GM19193 (cell line): Measurements from ENCODE around the gene ACTL6A.

ENCODE experiments used
- POLR2A ChIP-seq: IDR thresholded peaks from 4 replicates; pipeline ENCODE4 v1.6.1; 2011; ENCODE audit not compliant: insufficient read depth, insufficient read length; ENCODE audit errors: extremely low read depth

Gene ACTL6A

DNA sequence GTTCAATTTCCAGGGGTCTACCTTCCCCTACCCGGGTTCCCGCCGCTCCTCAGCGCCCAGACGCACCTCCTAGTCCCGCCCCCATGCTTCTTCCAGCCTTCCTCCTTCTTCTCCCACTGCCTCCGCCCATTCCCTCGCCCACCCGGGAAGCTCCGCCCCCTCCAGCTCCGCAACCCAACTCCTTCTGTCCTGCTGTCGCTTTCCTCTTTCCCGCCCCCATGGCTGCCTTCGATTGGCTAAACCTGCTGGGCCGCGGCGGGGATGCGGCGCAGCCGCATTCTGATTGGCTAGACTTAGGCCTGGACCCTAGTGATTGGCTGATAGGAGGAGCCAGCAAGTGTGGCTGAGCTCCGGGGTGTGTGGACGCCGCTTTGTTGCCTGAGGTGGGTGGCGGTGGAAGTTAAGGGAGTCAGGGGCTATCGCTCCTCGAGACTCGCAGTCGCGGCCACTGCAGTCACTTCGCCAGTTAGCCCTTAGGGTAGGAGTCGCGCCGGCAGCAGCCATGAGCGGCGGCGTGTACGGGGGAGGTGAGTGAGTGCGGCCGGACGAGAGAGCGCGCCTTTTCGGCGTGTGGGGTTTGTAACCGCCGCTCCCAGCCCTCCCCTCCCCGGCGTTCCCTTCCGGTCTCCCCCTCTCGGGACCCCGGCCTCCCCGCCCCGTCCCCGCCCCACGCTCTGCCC lies at the start of gene ACTL6A:
TSS of gene ACTL6A (plus strand) at position 336 of the 680 bp plus-strand sequence. CDS start at position 503, 167 bp downstream.
- TF ChIP-seq POLR2A, result peak; percentile 88

GRCh38 chr3:179513862-179514261 lies 48.9 kb upstream of the ACTL6A start:
- TF ChIP-seq POLR2A, result no peak

- TF ChIP-seq POLR2A, result no peak
These were observed 36.2 kb upstream of the ACTL6A start for GRCh38 chr3:179526482-179526881.

DNA sequence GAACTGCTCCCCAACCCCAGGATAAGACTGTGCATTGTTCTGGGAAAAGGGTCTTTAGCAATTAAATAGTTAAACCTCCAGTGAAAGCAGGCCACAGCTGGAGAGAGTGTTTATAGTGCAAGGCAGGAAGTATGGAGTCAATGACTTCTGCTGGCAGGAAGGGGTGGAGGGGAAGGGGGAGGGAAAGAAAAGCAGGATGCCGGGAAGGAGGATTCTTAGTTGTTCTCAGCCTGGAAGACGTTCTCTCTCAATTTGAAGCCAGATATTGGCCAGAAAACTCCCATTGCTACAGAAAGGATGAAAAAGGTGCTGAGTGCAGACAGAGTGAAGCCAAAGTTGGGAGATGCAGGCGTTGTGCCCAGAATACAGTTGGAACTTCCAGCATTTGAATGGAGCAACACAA lies 35.7 kb upstream of the ACTL6A start:
- no peak for TF ChIP-seq POLR2A

DNA sequence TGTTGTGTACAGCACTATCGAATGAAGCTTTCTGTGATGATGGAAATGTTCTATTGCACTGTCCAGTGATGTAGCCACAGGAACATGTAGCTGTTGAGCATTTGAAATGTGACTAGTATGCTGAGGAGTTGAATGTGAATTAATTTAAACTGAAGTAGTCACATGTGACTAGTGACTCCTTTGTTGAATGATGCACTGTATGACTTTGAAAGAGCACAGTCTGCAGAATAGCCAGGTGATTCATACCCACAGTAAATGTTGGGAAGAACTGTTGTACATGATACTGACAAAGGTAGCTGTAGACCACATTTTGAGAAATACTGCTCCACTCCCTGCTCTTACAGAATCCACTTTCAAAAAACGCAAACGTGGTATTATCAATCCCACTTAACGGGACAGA lies 34.0 kb upstream of the ACTL6A start:
- TF ChIP-seq POLR2A, result no peak

GRCh38 chr3:179531576-179531975 lies 31.1 kb upstream of the ACTL6A start:
- TF ChIP-seq POLR2A, result no peak

GRCh38 chr3:179533274-179533673 lies 29.5 kb upstream of the ACTL6A start:
- no peak for TF ChIP-seq POLR2A

- no peak for TF ChIP-seq POLR2A
These were observed 26.5 kb upstream of the ACTL6A start for GRCh38 chr3:179536256-179536655.

DNA sequence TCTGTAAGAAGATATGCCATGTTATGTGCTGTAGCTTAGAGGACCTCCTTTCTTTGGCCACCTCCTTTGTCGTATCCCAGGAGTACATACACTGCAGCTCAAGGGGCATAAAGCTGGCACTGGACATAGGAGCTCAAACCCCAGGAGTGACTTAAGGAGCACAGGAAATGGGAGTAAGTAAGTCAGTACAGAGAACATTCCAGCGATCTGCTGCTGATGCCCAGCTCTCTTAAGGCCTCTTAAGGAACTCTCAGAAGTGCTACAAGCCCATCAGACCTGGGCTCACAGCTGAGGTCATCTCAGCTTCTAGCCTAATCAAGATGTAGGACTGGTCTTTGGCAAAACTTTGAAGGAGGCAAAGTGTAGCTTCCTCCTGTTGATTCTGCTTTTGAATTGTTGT lies 21.6 kb upstream of the ACTL6A start:
- TF ChIP-seq POLR2A, result no peak

DNA sequence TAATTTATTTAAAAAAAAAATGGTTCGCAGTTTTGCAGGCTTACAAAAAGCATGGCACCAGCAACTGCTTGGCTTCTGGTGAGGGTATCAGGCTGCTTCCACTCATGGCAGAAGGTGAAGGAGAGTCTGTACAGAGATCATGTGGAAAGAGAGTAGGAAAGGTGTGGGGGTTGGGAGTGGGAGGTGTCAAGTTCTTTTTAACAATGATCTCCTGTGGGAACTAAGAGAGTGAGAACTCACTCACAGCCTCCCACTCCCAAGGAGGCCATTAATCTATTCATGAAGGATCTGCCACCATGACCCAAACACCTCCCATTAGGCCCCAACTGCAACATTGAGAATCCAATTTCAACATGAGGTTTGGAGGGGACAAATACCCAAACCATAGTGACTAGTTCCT lies 21.1 kb upstream of the ACTL6A start:
- TF ChIP-seq POLR2A, result no peak

DNA sequence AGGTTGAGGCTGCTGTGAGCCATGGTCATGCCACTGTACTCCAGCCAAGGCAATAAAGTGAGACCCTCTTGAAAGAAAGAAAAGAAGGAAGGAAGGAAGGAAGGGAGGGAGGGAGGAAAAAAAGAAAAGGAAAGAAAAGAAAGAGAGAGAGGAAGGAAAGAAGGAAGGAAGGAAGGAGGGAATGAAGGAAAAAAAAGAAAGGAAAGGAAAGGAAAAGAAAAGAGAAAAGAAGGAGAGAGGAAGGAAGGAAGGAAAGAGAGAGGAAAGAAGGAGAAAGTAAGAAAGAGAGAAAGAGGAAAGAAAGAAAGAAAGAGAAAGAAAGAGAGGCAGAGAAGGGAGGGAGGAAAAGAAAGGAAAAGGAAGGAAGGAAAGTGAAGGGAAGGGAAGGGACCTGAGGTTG lies 20.4 kb upstream of the ACTL6A start:
- TF ChIP-seq POLR2A, result no peak

GRCh38 chr3:179544981-179545645 lies 17.6 kb upstream of the ACTL6A start:
- no peak for TF ChIP-seq POLR2A

- no peak for TF ChIP-seq POLR2A
These were observed 15.9 kb upstream of the ACTL6A start for GRCh38 chr3:179546814-179547241.

DNA sequence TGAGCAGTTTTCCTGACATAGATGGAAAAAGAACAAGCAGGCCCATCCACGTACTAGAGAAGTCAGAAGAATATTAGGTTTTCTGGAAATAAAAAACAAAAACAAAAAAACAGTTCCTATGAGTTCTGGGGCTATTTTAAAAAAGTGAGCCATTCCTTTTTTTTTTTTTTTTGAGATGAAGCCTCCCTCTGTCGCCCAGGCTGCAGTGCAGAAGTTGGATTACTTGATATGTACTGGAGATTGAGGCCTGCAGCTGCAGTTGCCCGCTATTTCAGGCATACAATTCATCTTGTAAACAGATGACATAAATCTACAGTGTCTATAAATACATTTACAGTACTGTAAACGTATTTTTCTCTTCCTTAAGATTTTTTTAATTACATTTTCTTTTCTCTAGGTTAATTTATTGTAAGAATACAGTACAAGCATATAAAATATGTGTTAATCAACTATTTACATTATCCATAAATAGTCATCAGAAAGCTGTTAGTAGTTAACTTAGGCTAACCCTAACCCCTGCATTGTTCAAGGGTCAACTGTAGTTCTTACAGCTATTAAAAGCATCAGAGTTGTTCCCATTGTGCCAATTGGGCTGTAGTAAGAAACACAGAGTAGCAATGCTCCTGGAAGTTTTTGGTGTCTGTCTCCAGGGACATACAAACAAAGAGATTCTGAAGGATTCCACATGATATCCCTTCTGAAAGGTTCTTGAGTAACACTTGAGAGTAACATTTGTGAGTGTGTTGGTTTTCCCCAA lies 11.2 kb upstream of the ACTL6A start:
- no peak for TF ChIP-seq POLR2A

- TF ChIP-seq POLR2A, result no peak
These were observed 3.9 kb upstream of the ACTL6A start for GRCh38 chr3:179558742-179559364.
